Stimulated activated CD8-positive, alpha-beta memory T cell treated with anti-CD3 and anti-CD28 coated beads, Interleukin-12 subunit alpha, Interleukin-12 subunit beta, amount 100 ng/mL, for 24 hours (primary cell): ENCODE measurements around the gene ACTR3C.
"Not testable (repeated sequence)": the region's sequence is repeated elsewhere in the genome, so short reads cannot be mapped to it uniquely, and the experiment has no call there.

Experiments used
- DNase-seq: peaks from one replicate; pipeline ENCODE4 v3.0.0-alpha.2; 2020; ENCODE audit errors: extremely low read depth

The ACTR3C gene

GRCh38 chr7:150283608-150284007 is 39.7 kb downstream of the ACTR3C start:
- DNase-seq, result not testable (repeated sequence)

GRCh38 chr7:150283111-150283510 is 40.2 kb downstream of the ACTR3C start:
- not testable (repeated sequence) for DNase-seq

- not testable (repeated sequence) for DNase-seq
Measured at GRCh38 chr7:150281681-150282403, 41.5 kb downstream of the ACTR3C start.

GRCh38 chr7:150278383-150278782 is 45.0 kb downstream of the ACTR3C start:
- DNase-seq, result not testable (repeated sequence)

GRCh38 chr7:150276132-150276695 is 47.1 kb downstream of the ACTR3C start:
- not testable (repeated sequence) for DNase-seq

- not testable (repeated sequence) for DNase-seq
Measured at GRCh38 chr7:150271898-150272297, 51.4 kb downstream of the ACTR3C start.

GRCh38 chr7:150270101-150270824 is 53.1 kb downstream of the ACTR3C start:
- DNase-seq, result not testable (repeated sequence)

GRCh38 chr7:150268798-150269197 is 54.5 kb downstream of the ACTR3C start:
- not testable (repeated sequence) for DNase-seq

- not testable (repeated sequence) for DNase-seq
Measured at GRCh38 chr7:150268287-150268686, 55.1 kb downstream of the ACTR3C start.

- not testable (repeated sequence) for DNase-seq
Measured at GRCh38 chr7:150266953-150267665, 56.2 kb downstream of the ACTR3C start.

GRCh38 chr7:150262656-150263055 is 60.7 kb downstream of the ACTR3C start:
- DNase-seq, result not testable (repeated sequence)

GRCh38 chr7:150247745-150248144 is 75.6 kb downstream of the ACTR3C start:
- not testable (repeated sequence) for DNase-seq

GRCh38 chr7:150245208-150245607 is 78.1 kb downstream of the ACTR3C start:
- not testable (repeated sequence) for DNase-seq

GRCh38 chr7:150242935-150243334 is 80.4 kb downstream of the ACTR3C start:
- not testable (repeated sequence) for DNase-seq

GRCh38 chr7:150225444-150225843 is 97.9 kb downstream of the ACTR3C start:
- not testable (repeated sequence) for DNase-seq

- not testable (repeated sequence) for DNase-seq
Measured at GRCh38 chr7:150222083-150222972, 101.0 kb downstream of the ACTR3C start.

- not testable (repeated sequence) for DNase-seq
Measured at GRCh38 chr7:150220673-150221181, 102.6 kb downstream of the ACTR3C start.

GRCh38 chr7:150219941-150220658 is 103.2 kb downstream of the ACTR3C start:
- not testable (repeated sequence) for DNase-seq

GRCh38 chr7:150206848-150207247 is 116.5 kb downstream of the ACTR3C start:
- not testable (repeated sequence) for DNase-seq

GRCh38 chr7:150205866-150206265 is 117.5 kb downstream of the ACTR3C start:
- not testable (repeated sequence) for DNase-seq
